Fibroblast of mammary gland (primary cell): ENCODE data around the gene CCNH.

ENCODE experiments used
- DNase-seq: peaks from one replicate; pipeline ENCODE4 v3.0.0-alpha.2; 2010; ENCODE audit warnings: low read depth
- H3K4me3 ChIP-seq: 2 replicates; pipeline ENCODE4 v1.5.1; 2011; ENCODE audit warnings: low read depth, mild to moderate bottlenecking, low read length, moderate library complexity; ENCODE audit not compliant: control insufficient read depth
- TF ChIP-seq, protein P1 (sequence below): conservative IDR thresholded peaks from 2 replicates; pipeline ENCODE4 v1.5.1; 2011; ENCODE audit warnings: low read depth, low read length, inconsistent platforms; ENCODE audit not compliant: control insufficient read depth, insufficient read depth

Gene CCNH

GRCh38 chr5:87423755-87424154 is 11.0 kb upstream of the CCNH start:
- TF ChIP-seq, protein P1, sequence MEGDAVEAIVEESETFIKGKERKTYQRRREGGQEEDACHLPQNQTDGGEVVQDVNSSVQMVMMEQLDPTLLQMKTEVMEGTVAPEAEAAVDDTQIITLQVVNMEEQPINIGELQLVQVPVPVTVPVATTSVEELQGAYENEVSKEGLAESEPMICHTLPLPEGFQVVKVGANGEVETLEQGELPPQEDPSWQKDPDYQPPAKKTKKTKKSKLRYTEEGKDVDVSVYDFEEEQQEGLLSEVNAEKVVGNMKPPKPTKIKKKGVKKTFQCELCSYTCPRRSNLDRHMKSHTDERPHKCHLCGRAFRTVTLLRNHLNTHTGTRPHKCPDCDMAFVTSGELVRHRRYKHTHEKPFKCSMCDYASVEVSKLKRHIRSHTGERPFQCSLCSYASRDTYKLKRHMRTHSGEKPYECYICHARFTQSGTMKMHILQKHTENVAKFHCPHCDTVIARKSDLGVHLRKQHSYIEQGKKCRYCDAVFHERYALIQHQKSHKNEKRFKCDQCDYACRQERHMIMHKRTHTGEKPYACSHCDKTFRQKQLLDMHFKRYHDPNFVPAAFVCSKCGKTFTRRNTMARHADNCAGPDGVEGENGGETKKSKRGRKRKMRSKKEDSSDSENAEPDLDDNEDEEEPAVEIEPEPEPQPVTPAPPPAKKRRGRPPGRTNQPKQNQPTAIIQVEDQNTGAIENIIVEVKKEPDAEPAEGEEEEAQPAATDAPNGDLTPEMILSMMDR = no peak
- no peak overlapping the region for H3K4me3 ChIP-seq
- no peak for DNase-seq

DNA sequence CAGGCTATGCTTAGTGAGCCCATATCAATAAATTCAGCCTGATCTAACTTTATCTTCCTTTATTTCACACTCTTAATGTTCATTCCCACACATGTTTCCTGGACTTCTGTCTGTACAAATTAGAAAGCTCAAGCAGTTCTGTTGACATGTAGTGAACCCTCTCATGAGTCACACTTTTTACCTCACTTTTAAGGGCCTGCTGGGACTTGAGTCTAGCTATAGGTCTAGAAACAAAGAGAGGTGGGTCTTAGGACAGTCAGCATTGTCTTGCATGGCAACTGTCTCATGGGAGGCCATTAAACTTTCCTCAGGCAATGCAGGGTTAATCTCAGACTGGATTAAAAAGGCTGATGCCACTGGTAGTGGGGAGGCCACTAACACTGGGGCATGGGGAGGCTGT is 8.6 kb upstream of the CCNH start:
- TF ChIP-seq, protein P1 = no peak
- DNase-seq = peak; percentile 40
- no peak overlapping the region for H3K4me3 ChIP-seq

DNA sequence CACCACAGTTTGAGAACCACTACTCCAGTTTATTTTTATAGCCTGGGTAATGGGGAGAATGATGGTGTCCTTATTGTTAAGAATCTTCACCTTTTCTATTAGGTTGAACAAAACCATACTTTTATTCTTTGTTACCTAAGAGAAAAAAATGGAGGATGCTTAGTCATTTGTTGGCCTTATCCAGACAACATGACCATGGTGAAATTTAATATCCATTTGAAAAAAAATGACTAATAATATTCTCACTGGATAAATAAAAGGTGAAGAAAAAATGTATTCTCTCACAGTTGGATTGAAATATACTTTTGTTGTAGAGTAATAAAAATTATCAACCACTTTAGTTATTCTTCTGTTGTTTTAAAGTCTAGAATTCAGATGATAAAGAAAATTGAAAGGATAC is 5.8 kb upstream of the CCNH start:
- no peak for DNase-seq
- no peak overlapping the region for H3K4me3 ChIP-seq
- TF ChIP-seq, protein P1 = no peak

DNA sequence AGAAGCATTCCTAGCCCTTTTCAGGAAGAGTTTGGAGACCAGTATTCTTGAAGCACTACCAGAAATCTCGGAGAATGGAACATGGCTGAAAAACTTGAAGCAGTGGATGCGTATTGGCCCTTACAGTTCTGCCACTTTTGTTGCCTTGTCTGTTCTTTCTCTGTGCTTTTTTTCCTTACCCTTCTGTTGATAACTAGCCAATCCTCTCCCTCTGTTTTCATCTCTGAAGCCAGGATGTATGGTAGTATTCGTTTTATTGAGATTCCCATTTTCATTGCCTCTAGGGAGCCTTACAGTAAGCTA is 564 bp upstream of the CCNH start:
- peak overlapping the region; percentile 100 for H3K4me3 ChIP-seq
- TF ChIP-seq, protein P1 = no peak
- DNase-seq = no peak

- TF ChIP-seq, protein P1 = no peak
- peak overlapping the region; percentile 100 for H3K4me3 ChIP-seq
- peak; percentile 47 for DNase-seq
Measured at GRCh38 chr5:87411973-87412629, 629 bp downstream of the CCNH start.

DNA sequence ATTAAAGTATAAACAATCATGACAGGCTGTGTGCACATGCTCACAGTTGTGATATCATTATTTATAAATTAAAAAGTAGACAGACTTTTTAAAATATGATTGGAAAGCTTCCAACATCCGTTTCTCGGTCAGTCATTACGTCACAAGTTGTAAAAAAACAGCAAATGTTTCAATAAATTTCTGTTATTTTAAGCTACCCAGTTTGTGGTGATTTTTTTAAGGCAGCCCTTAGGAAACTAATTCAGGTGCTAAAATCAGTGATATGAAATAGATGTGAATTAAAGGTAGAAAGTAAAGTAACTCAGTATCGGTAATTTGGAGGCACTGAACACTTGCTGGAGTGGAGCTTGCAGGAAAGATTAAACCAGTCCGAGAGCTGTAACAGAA is 1.2 kb downstream of the CCNH start:
- TF ChIP-seq, protein P1 = no peak
- no peak for DNase-seq
- H3K4me3 ChIP-seq = peak overlapping the region; percentile 100

DNA sequence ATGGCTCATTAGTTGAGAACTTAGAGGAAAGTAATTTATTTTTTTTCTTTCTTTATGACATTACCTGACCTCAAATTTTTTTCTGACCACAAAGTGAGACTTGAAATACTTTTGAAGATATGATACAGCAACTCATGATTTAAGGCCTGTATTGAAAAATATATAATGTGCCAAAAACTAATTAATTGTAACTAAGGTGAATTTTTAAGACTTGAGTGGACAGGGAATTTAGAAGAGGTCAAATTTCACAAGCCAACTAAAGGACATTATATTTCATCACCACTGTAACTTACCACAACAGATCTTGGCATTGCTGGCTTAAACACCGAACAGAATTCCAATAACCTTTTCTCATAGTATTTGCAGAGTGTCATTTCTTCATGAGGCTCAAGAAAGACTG is 1.8 kb downstream of the CCNH start:
- peak overlapping the region; percentile 100 for H3K4me3 ChIP-seq
- peak; percentile 90 for DNase-seq

More for the DNA sequence above, 1.8 kb downstream of the CCNH start:
- TF ChIP-seq, protein P1 = no peak
